HG03575 (cell line): ENCODE results near the gene GRB14.
"Not testable (repeated sequence)": the region's sequence is repeated elsewhere in the genome, so short reads cannot be mapped to it uniquely, and the experiment has no call there.

Experiments
- ATAC-seq: cut with Tn5 transposase; IDR thresholded peaks from one replicate; pipeline ENCODE4 v1.9.1; 2021; ENCODE audit not compliant: unreplicated experiment, insufficient number of reproducible peaks, low FRiP score; ENCODE audit errors: extremely low read depth

GRB14 gene

DNA sequence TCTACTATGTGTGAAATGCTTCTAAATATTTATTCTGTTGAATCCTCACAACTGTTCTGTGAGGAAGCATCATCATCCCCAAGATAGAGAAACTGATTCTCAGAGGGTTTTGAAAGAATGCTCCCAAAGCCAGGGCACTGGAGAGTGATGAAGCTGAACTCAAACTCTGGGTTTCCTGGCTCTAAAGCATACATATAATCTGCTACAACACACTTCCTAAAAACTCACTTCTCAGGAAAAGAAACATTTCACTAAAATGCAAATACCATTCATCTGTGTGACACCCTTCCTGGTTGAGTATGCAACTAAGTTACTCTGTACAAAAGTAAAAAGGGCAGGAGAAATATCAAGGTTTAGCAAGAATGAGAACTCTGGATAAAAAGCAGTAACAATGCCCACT, 58.6 kb downstream of the GRB14 start:
- no peak for ATAC-seq

DNA sequence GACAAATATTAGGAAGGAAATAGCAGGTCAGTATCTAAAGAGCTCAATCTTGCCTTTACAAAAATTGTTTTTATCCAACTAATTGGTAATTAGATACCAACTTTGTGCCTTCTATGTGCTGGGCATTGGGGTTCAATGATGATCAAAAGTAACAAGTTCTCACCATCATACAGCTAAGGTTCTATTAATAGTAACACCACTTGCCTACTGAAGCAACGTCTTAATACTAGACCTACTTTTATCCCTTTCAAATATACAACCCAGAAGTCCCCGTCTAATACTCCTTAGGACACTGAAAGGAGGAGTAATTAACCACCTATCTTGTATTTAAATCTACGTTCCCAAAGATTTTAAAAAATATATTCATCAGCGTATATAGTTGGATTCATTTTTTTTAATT, 59.3 kb downstream of the GRB14 start:
- no peak for ATAC-seq

- no peak for ATAC-seq
Observed at GRCh38 chr2:164561416-164561815, 59.9 kb downstream of the GRB14 start.

- no peak for ATAC-seq
Observed at GRCh38 chr2:164560902-164561301, 60.4 kb downstream of the GRB14 start.

DNA sequence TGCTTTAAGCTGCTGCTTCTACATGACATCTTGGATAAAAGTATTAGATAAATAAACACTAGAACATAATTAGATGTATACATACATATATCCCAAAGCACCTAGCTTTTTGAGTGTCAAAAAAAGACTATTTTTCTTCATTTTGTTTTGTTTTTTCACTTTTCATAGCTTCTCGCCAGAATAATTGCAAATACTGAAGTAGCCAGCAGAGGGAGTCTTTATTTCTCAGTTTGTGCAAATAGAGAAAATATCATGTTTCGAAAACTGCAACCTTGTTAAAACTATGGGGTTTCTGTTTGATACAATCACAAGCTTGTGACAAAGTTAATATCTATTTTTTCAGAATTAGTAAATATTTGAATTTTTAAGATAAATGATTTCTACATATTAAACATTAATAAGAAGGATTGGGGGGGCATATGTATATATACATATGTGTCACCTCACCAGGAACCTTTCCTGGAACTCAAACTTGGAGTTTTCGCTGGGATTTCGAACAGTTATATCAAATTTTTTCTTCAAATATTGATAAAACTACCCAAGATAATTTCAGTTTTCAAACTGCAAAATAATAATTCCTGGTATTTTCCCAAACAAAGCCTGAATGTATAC, 61.0 kb downstream of the GRB14 start:
- no peak for ATAC-seq

DNA sequence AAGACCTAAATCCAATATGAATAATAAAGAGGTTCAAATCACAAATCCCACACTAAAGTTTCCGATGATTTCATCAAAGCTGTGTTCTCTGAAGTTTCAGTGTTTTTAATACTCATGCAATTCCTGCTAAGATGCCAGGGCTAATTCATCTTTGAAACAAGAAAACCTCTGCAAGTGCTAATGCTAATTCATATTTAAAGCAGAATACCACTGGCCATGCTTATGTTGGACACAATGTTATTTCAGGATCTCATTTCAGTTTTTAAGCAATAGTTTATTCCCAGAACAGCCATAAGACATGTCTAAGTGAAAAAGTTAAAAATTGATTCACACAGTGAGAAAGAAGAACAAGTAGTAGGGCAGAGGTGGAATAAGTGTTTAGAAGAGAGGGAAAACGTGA, 62.8 kb downstream of the GRB14 start:
- ATAC-seq: no peak

DNA sequence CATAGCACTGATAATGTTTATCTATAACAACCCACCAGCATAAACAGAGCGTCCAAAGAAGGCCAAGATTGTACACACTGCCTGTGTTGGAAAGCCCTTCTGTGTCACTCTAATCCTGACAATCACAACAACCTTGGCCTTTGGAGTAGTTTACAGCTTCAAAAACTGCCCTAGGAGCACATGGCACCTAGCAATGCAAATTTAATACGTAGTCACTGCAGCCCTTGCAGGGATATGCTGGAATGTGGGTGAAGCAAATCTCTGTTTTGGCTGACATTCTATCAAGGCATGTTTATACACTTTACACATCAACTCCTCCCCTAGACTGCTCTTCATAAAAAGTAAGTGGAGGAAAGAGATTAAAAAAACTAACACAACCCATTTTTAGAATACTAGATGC, 66.8 kb downstream of the GRB14 start:
- no peak for ATAC-seq

- no peak for ATAC-seq
Observed at GRCh38 chr2:164551519-164551918, 69.8 kb downstream of the GRB14 start.

DNA sequence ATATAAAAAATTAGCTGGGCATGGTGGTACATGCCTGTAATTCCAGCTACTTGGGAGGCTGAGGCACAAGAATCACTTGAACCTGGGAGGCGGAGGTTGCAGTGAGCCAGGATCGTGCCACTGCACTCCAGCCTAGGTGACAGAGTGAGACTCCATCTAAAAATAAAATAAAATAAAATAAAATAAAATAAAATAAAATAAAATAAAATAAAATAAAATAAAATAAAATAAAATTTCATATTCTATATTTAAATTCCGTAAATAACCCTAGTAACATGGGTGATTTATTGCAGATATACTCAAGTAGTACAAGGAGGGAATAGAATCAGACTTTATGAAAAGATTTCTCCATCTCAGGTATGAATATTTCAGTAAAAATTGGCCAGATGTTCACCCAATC, 71.6 kb downstream of the GRB14 start:
- ATAC-seq: not testable (repeated sequence)

- ATAC-seq: no peak
Observed at GRCh38 chr2:164545484-164545883, 75.8 kb downstream of the GRB14 start.

DNA sequence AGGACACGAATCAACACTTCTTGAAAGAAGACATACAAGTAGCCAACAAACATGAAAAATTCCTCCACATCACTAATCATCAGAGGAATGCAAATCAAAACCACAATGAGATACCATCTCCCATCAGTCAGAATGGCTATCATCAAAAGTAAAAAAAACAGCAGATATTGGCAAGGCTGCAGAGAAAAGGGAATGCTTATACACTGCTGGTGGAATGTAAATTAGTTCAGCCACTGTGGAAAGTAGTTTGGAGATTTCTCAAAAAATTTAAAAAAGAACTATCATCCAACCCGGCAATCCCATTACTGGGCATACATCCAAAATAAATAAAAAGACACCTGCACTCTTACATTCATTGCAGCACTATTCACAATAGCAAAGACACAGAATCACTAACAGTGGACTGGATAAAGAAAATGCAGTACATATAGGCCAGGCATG, 78.7 kb downstream of the GRB14 start:
- ATAC-seq: no peak

GRCh38 chr2:164538240-164538866, 82.9 kb downstream of the GRB14 start:
- no peak for ATAC-seq

DNA sequence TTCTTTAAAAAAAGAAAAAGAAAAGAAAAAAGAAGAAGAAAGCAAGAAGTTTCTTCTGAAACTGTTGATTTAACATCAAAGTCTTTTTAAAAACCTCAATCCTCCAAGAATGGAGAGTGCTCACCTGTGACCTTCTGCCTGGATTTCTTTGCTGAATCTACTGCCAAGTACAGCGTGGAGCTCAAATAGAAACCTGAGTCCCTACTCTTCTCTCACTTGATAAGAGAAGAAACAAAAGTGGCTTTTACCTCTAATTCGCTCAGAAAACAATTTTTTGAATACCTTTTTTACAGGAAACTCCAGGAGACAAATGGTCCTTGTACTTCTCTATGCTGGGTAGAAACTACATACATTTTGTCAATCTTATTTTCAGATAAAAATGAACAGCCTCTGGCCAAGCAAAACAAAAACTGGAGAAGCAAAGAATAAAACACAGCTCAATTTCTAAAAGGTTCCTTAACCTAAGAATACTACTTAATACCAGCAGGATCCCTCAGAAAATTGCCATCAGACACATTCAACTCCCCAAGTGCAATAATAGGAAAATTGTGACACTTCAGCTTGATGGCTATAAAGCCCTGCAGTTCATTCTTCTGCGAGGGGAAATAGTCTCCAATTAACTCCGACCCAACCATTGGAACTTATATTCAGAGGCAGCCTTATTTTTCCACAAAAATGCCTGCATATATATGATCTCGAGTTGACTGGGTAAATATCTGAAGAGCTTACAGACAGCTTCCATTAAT, 85.8 kb downstream of the GRB14 start:
- no peak for ATAC-seq

DNA sequence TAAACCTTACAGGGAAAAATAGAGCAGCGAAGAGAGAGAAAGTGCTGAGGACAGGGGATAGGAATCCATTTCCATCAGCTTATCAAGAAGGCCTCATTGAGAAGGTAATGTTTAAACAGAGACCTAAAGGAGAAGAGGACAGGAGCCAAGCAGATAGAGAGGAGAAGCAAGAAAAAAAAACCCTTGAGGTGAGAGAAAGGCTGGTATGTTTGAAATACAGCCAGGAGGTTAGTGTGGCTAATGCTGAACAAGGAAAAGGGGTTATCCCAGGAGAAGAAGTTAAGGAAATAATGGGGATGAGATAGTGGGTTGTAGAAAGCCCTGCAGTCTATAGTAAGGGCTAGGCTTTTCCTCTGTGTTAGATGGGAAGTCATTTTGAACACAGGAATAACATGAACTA, 90.8 kb downstream of the GRB14 start:
- no peak for ATAC-seq

DNA sequence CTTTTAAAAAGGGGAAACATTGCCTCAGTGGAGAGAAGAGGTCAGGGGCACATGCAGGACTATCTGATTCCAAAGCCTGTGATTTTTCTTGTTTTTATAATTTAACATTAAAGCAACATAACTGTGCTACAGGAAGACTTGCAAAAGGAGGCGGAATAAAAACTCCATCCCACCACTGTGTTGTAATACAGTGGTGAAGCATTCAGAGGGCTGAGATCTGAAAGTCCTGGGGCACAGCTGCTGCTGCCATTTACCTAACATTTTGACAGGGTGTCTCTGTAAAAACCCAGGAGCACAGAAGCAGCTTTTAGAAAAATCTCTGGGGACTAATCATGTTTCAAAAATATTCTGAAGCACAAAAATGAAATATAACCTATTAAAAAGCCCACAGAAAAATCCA, 97.6 kb downstream of the GRB14 start:
- no peak for ATAC-seq

- no peak for ATAC-seq
Observed at GRCh38 chr2:164523009-164523408, 98.3 kb downstream of the GRB14 start.

DNA sequence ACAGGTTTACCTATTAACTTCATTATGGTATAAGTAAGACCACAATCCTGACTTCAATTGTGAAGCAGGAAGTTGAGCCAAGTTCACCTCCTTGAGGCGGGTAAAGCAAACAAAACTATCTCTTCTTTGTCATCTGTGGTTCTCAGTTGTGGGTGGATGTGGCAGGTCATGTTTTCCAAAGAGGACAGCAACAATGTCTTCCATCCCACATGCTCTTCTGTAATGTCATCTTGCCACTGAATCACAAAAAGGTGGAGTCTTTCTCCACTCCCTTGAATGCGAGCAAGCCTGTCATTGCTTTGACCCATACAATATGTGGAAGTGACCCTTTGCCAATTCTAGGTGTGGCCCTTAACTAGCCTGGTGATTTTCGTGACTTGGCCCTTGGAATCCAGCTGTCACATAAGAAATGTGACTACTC, 98.7 kb downstream of the GRB14 start:
- ATAC-seq: no peak

GRCh38 chr2:164515734-164516133, 105.5 kb downstream of the GRB14 start:
- ATAC-seq: no peak

DNA sequence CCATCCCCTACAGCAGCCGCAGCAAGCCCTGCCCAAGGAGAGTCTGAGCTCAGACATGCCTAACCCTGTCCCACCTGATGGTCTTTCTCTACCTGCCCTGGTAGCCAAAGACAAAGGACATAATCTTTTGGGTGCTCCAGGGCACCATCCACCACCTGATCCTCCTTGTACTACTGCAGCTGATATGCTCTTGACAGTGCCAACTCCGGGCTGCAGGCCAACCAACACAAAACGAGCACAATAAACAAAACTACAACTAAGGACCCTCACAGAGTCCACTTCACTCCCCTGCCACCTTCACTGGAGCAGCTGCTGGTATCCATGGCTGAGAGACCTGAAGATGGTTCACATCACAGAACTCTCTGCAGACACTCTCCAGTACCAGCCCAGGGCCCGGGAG, 106.3 kb downstream of the GRB14 start:
- ATAC-seq: no peak

- ATAC-seq: no peak
Observed at GRCh38 chr2:164514491-164514890, 106.8 kb downstream of the GRB14 start.
